Uterus (tissue), 4 donors: Measurements from ENCODE around the gene CKS1B. TPM values are rescaled to one million over a fixed set of nuclear protein-coding genes. Genes with fewer than 3 reads are reported as not detected.
A peak's percentile ranks its signal among the peaks of the same experiment; 100 is the strongest.

Experiments
- DNase-seq, 2 donors: peaks; one replicate each; pipeline ENCODE4 v3.0.0-alpha.2; 2019 to 2020
- H3K27ac ChIP-seq, 2 donors: fragments of 200-600 bp; sonication (generic); 1 replicate in 1 of 2; 2 replicates in 1 of 2; pipeline ENCODE4 v1.5.1; 2016 to 2018
- H3K27me3 ChIP-seq, 2 donors: fragments of 200-600 bp; sonication (generic); one replicate each; pipeline ENCODE4 v1.5.1; 2018 to 2019; ENCODE audit warnings: control low read depth in 1 of 2
- H3K36me3 ChIP-seq, 2 donors: fragments of 200-600 bp; sonication (generic); one replicate each; pipeline ENCODE4 v1.5.1; 2019; ENCODE audit warnings: control low read depth in 1 of 2
- H3K4me1 ChIP-seq, 2 donors: fragments of 200-600 bp; sonication (generic); one replicate each; pipeline ENCODE4 v1.5.1; 2018 to 2019; ENCODE audit warnings: control low read depth in 1 of 2
- H3K4me3 ChIP-seq, 2 donors: fragments of 200-600 bp; sonication (generic); 1 replicate in 1 of 2; 2 replicates in 1 of 2; pipeline ENCODE4 v1.5.1; 2018 to 2019; ENCODE audit warnings: mild to moderate bottlenecking in 1 of 2
- H3K9me3 ChIP-seq, 2 donors: fragments of 200-600 bp; sonication (generic); one replicate each; pipeline ENCODE4 v1.5.1; 2019; ENCODE audit warnings: control low read depth in 1 of 2
- POLR2A ChIP-seq, 2 donors: fragments of 450-650 bp; IDR thresholded peaks; one replicate each; pipeline ENCODE4 v1.6.1; 2016; ENCODE audit warnings: antibody characterized with exemption in 2 of 2, mild to moderate bottlenecking in 1 of 2, moderate library complexity in 1 of 2
- intact Hi-C: fragments of 100-400 bp; cut with DNase I; formaldehyde crosslinking; loops from one replicate; pipeline ENCODE4 v1.15.1; 2023; ENCODE audit warnings: low total_unique reads
- total RNA-seq, 4 donors: library from RNA; depleted of rRNA in 3 of 4; stranded (reverse); fragments of >200 nt in 3 of 4; gene quantifications; one replicate each; pipeline versions ENCODE4 v1.1.0 to v1.2.4, GENCODE V29; 2014 to 2023
- TF ChIP-seq, protein P1 (sequence below), 4 experiments: fragments of 200-600 bp in 2 of 4; fragments of 450-650 bp in 2 of 4; sonication (generic) in 2 of 4; IDR thresholded peaks; one replicate each; pipeline ENCODE4 v1.5.1; 2016 to 2019; ENCODE audit warnings: antibody characterized with exemption in 4 of 4, mild to moderate bottlenecking in 2 of 4, moderate library complexity in 1 of 4
- donor health status: DM: yes; HTN: yes; CAD: no.

The CKS1B gene
- total RNA-seq, 4 donors from 2014 or later, result 14.1 to 52.7 (median 22.8) TPM

DNA sequence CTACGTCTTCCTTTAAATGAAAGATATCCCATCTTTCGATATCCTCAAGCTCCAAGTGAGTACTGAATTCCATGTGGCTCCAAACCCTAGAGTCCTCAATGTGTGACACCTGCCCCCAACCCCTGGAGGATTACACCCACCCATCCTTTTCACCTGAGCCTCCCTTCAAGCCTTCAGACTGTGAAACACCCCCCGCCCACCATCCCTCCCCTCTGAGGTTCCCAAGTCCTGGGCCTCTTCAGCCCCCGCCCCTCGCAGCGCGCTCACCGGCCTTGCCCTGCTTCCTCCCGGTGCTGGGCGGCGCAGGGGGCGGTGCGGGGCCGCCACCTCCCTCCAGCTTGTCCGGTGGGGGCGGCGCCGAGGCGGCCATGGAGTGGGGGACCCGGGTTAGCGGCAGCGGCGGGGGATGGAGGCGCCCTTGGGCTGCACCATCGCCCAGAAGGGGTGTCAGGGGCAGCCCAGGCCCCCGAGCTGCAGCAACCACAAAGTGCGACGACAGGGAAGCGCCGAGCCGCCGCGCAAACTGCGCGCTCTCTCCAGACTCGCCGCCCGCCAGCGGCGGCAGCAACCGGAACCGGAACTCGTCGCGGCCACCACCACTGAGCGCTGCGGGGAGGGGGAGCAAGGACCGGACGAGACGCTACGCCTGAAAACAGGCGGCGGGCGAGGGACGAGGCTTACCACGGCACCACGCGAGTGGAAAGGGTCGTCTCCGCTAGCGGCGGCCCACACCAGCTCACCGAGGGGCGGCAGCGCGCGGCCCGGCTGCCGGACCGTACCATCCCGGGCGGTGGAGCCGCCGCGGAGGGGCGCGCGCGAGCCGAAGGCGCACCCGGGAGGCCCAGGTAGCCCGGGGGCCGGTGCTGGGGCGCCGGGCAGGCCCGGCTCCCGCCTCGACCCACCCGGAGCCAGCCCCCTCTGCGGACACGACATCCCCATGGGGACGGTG, 13.0 kb upstream of the CKS1B start, which contains the start of gene PYGO2:
Gene PYGO2 (minus strand): TSS at position 576 of the 949 bp plus-strand sequence. CDS start 206 bp downstream, at position 370.
- intact Hi-C loops, result loop anchor here (5.0 kb wide), 1 partner anchor 51 kb away; no protein-coding TSS in a partner anchor
- Histone ChIP-seq H3K4me3 (peak within 1 kb of the TSS; percentile 62 to 91), H3K4me1 (peaks cover 0 to 9% of the 10 kb centered on the region in 2 donors), H3K36me3 (no peaks in the 10 kb centered on the region), H3K9me3 (no peaks in the 10 kb centered on the region), H3K27ac (peak within 1 kb of the TSS; percentile 98), H3K27me3 (no peaks in the 10 kb centered on the region)
- peak; percentile 69 to 77 for DNase-seq
- TF ChIP-seq POLR2A (IDR thresholded peaks at IDR 0.05), result peak; percentile 64 to 79
- TF ChIP-seq, protein P1, sequence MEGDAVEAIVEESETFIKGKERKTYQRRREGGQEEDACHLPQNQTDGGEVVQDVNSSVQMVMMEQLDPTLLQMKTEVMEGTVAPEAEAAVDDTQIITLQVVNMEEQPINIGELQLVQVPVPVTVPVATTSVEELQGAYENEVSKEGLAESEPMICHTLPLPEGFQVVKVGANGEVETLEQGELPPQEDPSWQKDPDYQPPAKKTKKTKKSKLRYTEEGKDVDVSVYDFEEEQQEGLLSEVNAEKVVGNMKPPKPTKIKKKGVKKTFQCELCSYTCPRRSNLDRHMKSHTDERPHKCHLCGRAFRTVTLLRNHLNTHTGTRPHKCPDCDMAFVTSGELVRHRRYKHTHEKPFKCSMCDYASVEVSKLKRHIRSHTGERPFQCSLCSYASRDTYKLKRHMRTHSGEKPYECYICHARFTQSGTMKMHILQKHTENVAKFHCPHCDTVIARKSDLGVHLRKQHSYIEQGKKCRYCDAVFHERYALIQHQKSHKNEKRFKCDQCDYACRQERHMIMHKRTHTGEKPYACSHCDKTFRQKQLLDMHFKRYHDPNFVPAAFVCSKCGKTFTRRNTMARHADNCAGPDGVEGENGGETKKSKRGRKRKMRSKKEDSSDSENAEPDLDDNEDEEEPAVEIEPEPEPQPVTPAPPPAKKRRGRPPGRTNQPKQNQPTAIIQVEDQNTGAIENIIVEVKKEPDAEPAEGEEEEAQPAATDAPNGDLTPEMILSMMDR (IDR thresholded peaks at IDR 0.05), result peak; percentile 61 to 91 (median 90)

DNA sequence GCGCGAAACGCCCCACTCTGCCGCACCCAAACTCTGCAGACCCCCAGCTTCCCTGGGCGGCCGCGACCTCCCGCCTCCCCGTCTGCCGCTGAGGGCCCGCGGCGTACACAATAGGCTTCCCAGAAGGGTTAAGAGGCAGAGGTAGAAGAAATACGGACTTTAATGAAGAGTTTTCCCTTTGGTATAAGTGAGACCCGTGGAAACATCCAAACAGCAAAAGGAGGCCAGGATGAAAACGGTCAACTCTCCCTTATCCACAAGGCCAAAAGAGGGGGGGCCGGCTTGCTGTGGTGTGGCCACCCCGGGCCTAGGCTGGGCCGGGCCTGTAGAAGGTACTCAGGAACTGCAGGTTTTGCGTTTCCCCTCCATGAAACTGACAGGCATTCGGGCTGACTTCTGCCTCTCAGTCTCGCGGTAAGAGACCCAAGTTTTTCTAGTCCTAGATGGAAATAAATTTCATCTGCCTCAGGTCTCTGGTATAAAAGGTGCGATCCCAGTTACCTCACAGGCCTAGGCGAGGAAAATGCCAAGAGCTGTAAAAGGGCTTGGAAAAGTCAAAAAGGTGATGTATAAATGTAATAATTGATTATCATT, 12.2 kb upstream of the CKS1B start:
- Histone ChIP-seq H3K27ac (peak overlapping the region; percentile 98), H3K4me3 (peak overlapping the region; percentile 62 to 91), H3K4me1 (peaks cover 0 to 4% of the 10 kb centered on the region in 2 donors), H3K27me3 (no peaks in the 10 kb centered on the region), H3K36me3 (no peaks in the 10 kb centered on the region), H3K9me3 (no peaks in the 10 kb centered on the region)
- DNase-seq, result no peak
- TF ChIP-seq, protein P1 (IDR thresholded peaks at IDR 0.05), result no peak
- no peak for TF ChIP-seq POLR2A (IDR thresholded peaks at IDR 0.05)
- intact Hi-C loops, result loop anchor here (5.0 kb wide), 1 partner anchor 50 kb away; no protein-coding TSS in a partner anchor

DNA sequence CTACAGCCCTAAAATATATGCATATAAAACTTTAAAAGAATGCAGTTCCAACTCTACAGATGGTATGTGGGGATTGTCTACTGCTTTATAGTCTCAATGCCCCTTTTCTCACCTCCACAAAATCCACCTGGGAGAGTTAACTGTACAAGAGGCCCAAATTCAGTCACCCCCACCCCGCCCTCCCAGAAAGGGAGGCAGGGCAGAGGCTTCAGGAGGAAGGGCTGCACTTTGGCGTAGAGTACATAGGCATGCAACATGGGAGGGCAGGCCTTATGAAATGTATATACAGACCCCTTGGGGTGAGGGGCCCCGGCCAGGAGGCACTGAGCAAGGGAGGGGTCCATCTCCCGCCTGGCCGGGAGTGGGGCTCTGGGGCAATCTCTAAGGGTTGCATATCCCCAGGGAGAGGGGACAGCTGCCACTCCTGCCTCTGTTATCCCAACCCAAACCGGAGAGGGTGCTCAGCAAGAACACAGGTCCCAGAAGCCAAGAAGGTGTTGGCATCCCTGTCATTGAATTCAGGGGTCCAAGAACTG, 11.6 kb upstream of the CKS1B start:
- Histone ChIP-seq H3K4me1 (peaks cover 0 to 4% of the 10 kb centered on the region in 2 donors), H3K4me3 (peak overlapping the region; percentile 62 to 91), H3K9me3 (no peaks in the 10 kb centered on the region), H3K27me3 (no peaks in the 10 kb centered on the region), H3K36me3 (no peaks in the 10 kb centered on the region), H3K27ac (peak overlapping the region; percentile 98)
- no peak for DNase-seq
- no peak for TF ChIP-seq POLR2A (IDR thresholded peaks at IDR 0.05)
- intact Hi-C loops, result loop anchor here (5.0 kb wide), 1 partner anchor 49 kb away; no protein-coding TSS in a partner anchor

DNA sequence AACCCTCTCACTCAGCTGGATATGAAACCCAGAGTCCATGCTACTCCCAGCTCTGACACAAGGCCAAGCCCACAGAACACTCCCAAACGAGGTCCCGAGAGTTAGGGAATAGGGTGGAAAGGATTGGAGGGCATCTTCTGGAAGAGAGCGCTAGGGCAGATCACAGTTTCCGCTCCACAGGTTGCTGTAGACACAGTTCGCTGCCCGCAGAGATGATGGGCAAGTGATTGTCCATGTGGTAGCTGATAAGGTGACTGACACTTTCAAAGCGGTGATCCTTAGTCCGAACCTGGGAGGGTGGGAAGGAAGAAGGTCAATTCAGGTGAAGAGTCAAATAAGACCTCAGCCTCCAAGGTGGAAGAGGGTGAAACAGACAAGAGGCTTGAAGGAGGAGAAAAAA, 10.8 kb upstream of the CKS1B start:
- Histone ChIP-seq H3K27me3 (no peaks in the 10 kb centered on the region), H3K9me3 (no peaks in the 10 kb centered on the region), H3K27ac (no peak overlapping the region), H3K36me3 (no peaks in the 10 kb centered on the region), H3K4me1 (peaks cover 0 to 4% of the 10 kb centered on the region in 2 donors), H3K4me3 (no peak overlapping the region)
- intact Hi-C loops, result loop anchor here (5.0 kb wide), 1 partner anchor 49 kb away; no protein-coding TSS in a partner anchor
- DNase-seq, result no peak
- TF ChIP-seq, protein P1 (IDR thresholded peaks at IDR 0.05), result no peak
- no peak for TF ChIP-seq POLR2A (IDR thresholded peaks at IDR 0.05)

DNA sequence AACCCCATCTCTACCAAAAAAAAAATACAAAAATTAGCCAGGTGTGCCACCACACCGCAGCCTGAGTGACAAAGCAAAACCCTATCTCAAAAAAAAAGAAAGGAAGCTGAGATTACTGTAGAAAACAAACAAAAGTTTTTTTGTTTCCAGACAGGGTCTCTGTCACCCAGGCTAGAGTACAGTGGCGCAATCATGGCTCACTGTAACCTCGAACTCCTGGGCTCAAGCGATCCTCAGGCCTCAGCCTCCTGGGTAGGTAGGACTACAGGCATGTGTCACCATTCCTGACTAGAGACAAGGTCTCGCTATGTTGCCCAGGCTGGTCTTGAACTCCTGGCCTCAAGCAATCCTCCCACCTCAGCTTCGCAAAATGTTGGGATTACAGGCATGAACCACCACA, 10.1 kb upstream of the CKS1B start:
- H3K27ac ChIP-seq, result no peak overlapping the region
- H3K36me3 ChIP-seq, result no peaks in the 10 kb centered on the region
- no peak for DNase-seq
- no peaks in the 10 kb centered on the region for H3K9me3 ChIP-seq
- peaks cover 0 to 4% of the 10 kb centered on the region in 2 donors for H3K4me1 ChIP-seq
- no peak overlapping the region for H3K4me3 ChIP-seq
- TF ChIP-seq, protein P1 (IDR thresholded peaks at IDR 0.05), result no peak
- no peak for TF ChIP-seq POLR2A (IDR thresholded peaks at IDR 0.05)
- intact Hi-C loops, result loop anchor here (5.0 kb wide), 1 partner anchor 48 kb away; no protein-coding TSS in a partner anchor
- no peaks in the 10 kb centered on the region for H3K27me3 ChIP-seq
